OCI-LY3 (cell line): Measurements from ENCODE around the gene FKBP5.

Source experiments
- H2AFZ ChIP-seq: fragments of 200-600, 300-600 bp; shearing (Covaris generic); 2 replicates; pipeline ENCODE4 v1.6.0; 2014; ENCODE audit warnings: antibody characterized with exemption, low read depth, low read length
- H3K27ac ChIP-seq: fragments of 200-600, 300-600 bp; sonication (generic); 2 replicates; pipeline ENCODE4 v1.5.1; 2014; ENCODE audit warnings: mild to moderate bottlenecking, low read length, moderate library complexity, mixed read lengths
- H3K27me3 ChIP-seq: fragments of 200-600, 300-600 bp; sonication (generic); 2 replicates; pipeline ENCODE4 v1.6.1; 2014; ENCODE audit warnings: low read depth, low read length, mixed read lengths
- H3K36me3 ChIP-seq: fragments of 200-600, 300-600 bp; sonication (generic); replicated peaks from 2 replicates; pipeline ENCODE3; 2014; ENCODE audit warnings: low read depth, low read length, mixed read lengths
- H3K4me1 ChIP-seq: fragments of 300-600, 200-600 bp; sonication (generic); 2 replicates; pipeline ENCODE4 v1.6.1; 2014; ENCODE audit warnings: low read length, mixed read lengths
- H3K4me2 ChIP-seq: fragments of 200-600, 300-600 bp; sonication (generic); 2 replicates; pipeline ENCODE4 v1.6.1; 2014; ENCODE audit warnings: low read length, mixed read lengths
- H3K4me3 ChIP-seq: fragments of 300-600, 200-600 bp; sonication (generic); 2 replicates; pipeline ENCODE4 v1.5.1; 2014; ENCODE audit warnings: antibody characterized with exemption, mild to moderate bottlenecking, low read length, moderate library complexity
- H3K79me2 ChIP-seq: fragments of 300-600, 200-600 bp; shearing (Covaris generic); 2 replicates; pipeline ENCODE4 v1.6.1; 2014; ENCODE audit warnings: mild to moderate bottlenecking, low read length, mixed read lengths
- H3K9ac ChIP-seq: fragments of 300-600, 200-600 bp; shearing (Covaris generic); 2 replicates; pipeline ENCODE4 v1.6.0; 2014; ENCODE audit warnings: mild to moderate bottlenecking, low read length, moderate library complexity
- H3K9me3 ChIP-seq: fragments of 200-600, 300-600 bp; shearing (Covaris generic); 2 replicates; pipeline ENCODE4 v1.6.1; 2014; ENCODE audit warnings: low read length, mixed read lengths; ENCODE audit not compliant: insufficient read depth
- H4K20me1 ChIP-seq: fragments of 200-600, 300-600 bp; sonication (generic); 2 replicates; pipeline ENCODE4 v1.6.1; 2016; ENCODE audit warnings: low read length, mixed read lengths; ENCODE audit not compliant: insufficient read depth
- CTCF ChIP-seq: fragments of 200-600, 300-600 bp; sonication (generic); IDR thresholded peaks from 2 replicates; pipeline ENCODE4 v1.5.1; 2014; ENCODE audit warnings: antibody characterized with exemption, low read length, low read depth
- EZH2phosphoT487 ChIP-seq: fragments of 200-600 bp; shearing (Covaris generic); IDR thresholded peaks from 2 replicates; pipeline ENCODE4 v1.6.1; 2018; ENCODE audit warnings: antibody characterized with exemption, mixed run types, low read depth

The FKBP5 gene

GRCh38 chr6:35557239-35557638 lies 131.5 kb downstream of the FKBP5 start:
- H3K36me3 ChIP-seq = no peaks in the 10 kb centered on the region
- no peaks in the 10 kb centered on the region for H3K9me3 ChIP-seq
- no peaks in the 10 kb centered on the region for H3K79me2 ChIP-seq
- no peaks in the 10 kb centered on the region for H4K20me1 ChIP-seq
- TF ChIP-seq EZH2phosphoT487 (no peak), CTCF (no peak)
- no peak overlapping the region for H3K4me2 ChIP-seq
- H3K27me3 ChIP-seq = peaks cover 13% of the 10 kb centered on the region
- H2AFZ ChIP-seq = no peak overlapping the region
- H3K4me3 ChIP-seq = no peak overlapping the region
- peaks cover 34% of the 10 kb centered on the region for H3K4me1 ChIP-seq
- H3K9ac ChIP-seq = no peak overlapping the region
- no peak overlapping the region for H3K27ac ChIP-seq

GRCh38 chr6:35554811-35555210 lies 133.9 kb downstream of the FKBP5 start:
- H3K9me3 ChIP-seq = peaks cover 11% of the 10 kb centered on the region
- H3K4me3 ChIP-seq = no peak overlapping the region
- H3K4me2 ChIP-seq = no peak overlapping the region
- H3K79me2 ChIP-seq = no peaks in the 10 kb centered on the region
- H3K27me3 ChIP-seq = peaks cover 10% of the 10 kb centered on the region
- H3K27ac ChIP-seq = no peak overlapping the region
- no peak overlapping the region for H2AFZ ChIP-seq
- H3K9ac ChIP-seq = no peak overlapping the region
- no peak for TF ChIP-seq CTCF
- no peak for TF ChIP-seq EZH2phosphoT487
- H4K20me1 ChIP-seq = no peaks in the 10 kb centered on the region
- peaks cover 3% of the 10 kb centered on the region for H3K36me3 ChIP-seq
- peaks cover 26% of the 10 kb centered on the region for H3K4me1 ChIP-seq

- H3K4me3 ChIP-seq = no peak overlapping the region
- H2AFZ ChIP-seq = no peak overlapping the region
- peaks cover 12% of the 10 kb centered on the region for H3K9me3 ChIP-seq
- peaks cover 11% of the 10 kb centered on the region for H3K4me1 ChIP-seq
- peaks cover 5% of the 10 kb centered on the region for H3K27me3 ChIP-seq
- H3K9ac ChIP-seq = no peak overlapping the region
- H3K4me2 ChIP-seq = 0 out of 2 replicates have a peak overlapping the region, but pooled peaks have one; percentile 16
- TF ChIP-seq EZH2phosphoT487 (no peak), CTCF (no peak)
- peaks cover 5% of the 10 kb centered on the region for H3K36me3 ChIP-seq
- H3K79me2 ChIP-seq = no peaks in the 10 kb centered on the region
- no peak overlapping the region for H3K27ac ChIP-seq
- H4K20me1 ChIP-seq = no peaks in the 10 kb centered on the region
Measured at GRCh38 chr6:35553315-35553714, 135.4 kb downstream of the FKBP5 start.

- Histone ChIP-seq H3K4me1 (peaks cover 4% of the 10 kb centered on the region; the same call in 1 of the 2 replicates), H3K79me2 (no peaks in the 10 kb centered on the region), H2AFZ (no peak overlapping the region), H3K27ac (no peak overlapping the region), H3K9ac (no peak overlapping the region), H4K20me1 (no peaks in the 10 kb centered on the region), H3K27me3 (no peaks in the 10 kb centered on the region), H3K4me2 (no peak overlapping the region), H3K9me3 (peaks cover 12% of the 10 kb centered on the region), H3K4me3 (no peak overlapping the region), H3K36me3 (peaks cover 5% of the 10 kb centered on the region)
- no peak for TF ChIP-seq EZH2phosphoT487
- peak; percentile 75 for TF ChIP-seq CTCF
Measured at GRCh38 chr6:35552285-35552917, 136.3 kb downstream of the FKBP5 start.
